GM12878 (cell line): ENCODE data around the gene CALY. TPM values are rescaled to one million over a fixed set of nuclear protein-coding genes. Genes with fewer than 3 reads are reported as not detected.

Experiments used
- ATAC-seq: fragments of 200-7000 bp; cut with Tn5 transposase; 3 replicates; pipeline ENCODE4 v1.9.1; 2020; ENCODE audit warnings: mild to moderate bottlenecking, moderate library complexity
- BruUV-seq: library from RNA; stranded (reverse); fragments of 400-500 nt; replicated peaks from 2 replicates; lab custom pipeline; 2021; lab: Mats Ljungman, UMichigan
- CTCF ChIA-PET: fragments of 300-600 bp; sonication (Branson Sonifier 250); formaldehyde crosslinking; extraction: SDS; loops from one replicate; lab custom pipeline; 2021; ENCODE audit warnings: inconsistent platforms; lab: Yijun Ruan, JAX
- POLR2A ChIA-PET: fragments of 350-600 bp; formaldehyde crosslinking; extraction: SDS; loops from one replicate; lab custom pipeline; 2021; ENCODE audit warnings: inconsistent platforms; lab: Charles Lee
- RAD21 ChIA-PET: fragments of 300-600 bp; sonication (Branson Sonifier 250); formaldehyde crosslinking; loops from one replicate; lab custom pipeline; 2023; ENCODE audit warnings: antibody characterized with exemption; ENCODE audit not compliant: unreplicated experiment; lab: Charles Lee
- SMC1A ChIA-PET: fragments of 300-600 bp; sonication (Branson Sonifier 250); formaldehyde crosslinking; loops from one replicate; lab custom pipeline; 2023; ENCODE audit not compliant: unreplicated experiment, uncharacterized antibody; lab: Charles Lee
- DNase-seq: peaks from one replicate; pipeline ENCODE4 v3.0.0-alpha.2; 2011; ENCODE audit warnings: low read depth, low spot score
- FAIRE-seq: peaks from 3 replicates; lab custom pipeline; 2011; peaks lifted over from hg19 to GRCh38; lab: Jason Lieb, UNC
- H2AFZ ChIP-seq: 2 replicates; pipeline ENCODE4 v1.6.0; 2011; ENCODE audit warnings: low read depth, low read length, control low read depth; ENCODE audit not compliant: control insufficient read depth
- H3K27ac ChIP-seq: 2 replicates; pipeline ENCODE4 v1.5.1; 2011; ENCODE audit warnings: control low read depth; ENCODE audit not compliant: control insufficient read depth, insufficient read depth
- H3K27me3 ChIP-seq, 2 experiments: replicated peaks in 1 of 2; 2 replicates each; pipeline versions ENCODE4 v1.6.0 to v1.6.1; 2011; ENCODE audit warnings: low read length in 1 of 2; ENCODE audit not compliant: control insufficient read depth in 2 of 2, insufficient read depth in 2 of 2
- H3K36me3 ChIP-seq, 2 experiments: 2 replicates each; pipeline ENCODE4 v1.5.1; 2011; ENCODE audit warnings: low read length in 1 of 2; ENCODE audit not compliant: control insufficient read depth in 2 of 2, insufficient read depth in 2 of 2
- H3K4me1 ChIP-seq: 2 replicates; pipeline ENCODE4 v1.6.1; 2011; ENCODE audit warnings: mild to moderate bottlenecking, low read length, moderate library complexity, mixed read lengths; ENCODE audit not compliant: control insufficient read depth, insufficient read depth
- H3K4me2 ChIP-seq: 2 replicates; pipeline ENCODE4 v1.6.0; 2011; ENCODE audit warnings: control low read depth; ENCODE audit not compliant: control insufficient read depth, insufficient read depth
- H3K4me3 ChIP-seq: fragments of 200-600 bp; sonication (generic); 2 replicates; pipeline ENCODE4 v1.5.1; 2016
- H3K79me2 ChIP-seq: 2 replicates; pipeline ENCODE4 v1.6.0; 2011; ENCODE audit warnings: low read length; ENCODE audit not compliant: control insufficient read depth, insufficient read depth
- H3K9ac ChIP-seq: 2 replicates; pipeline ENCODE4 v1.8.0; 2011; ENCODE audit warnings: low read length, control low read depth, mixed read lengths; ENCODE audit not compliant: control insufficient read depth, insufficient read depth
- H3K9me3 ChIP-seq: replicated peaks from 3 replicates; pipeline ENCODE4 v1.5.1; 2011; ENCODE audit warnings: mild to moderate bottlenecking, low read length; ENCODE audit not compliant: control insufficient read depth, insufficient read depth
- H4K20me1 ChIP-seq: 2 replicates; pipeline ENCODE4 v1.6.0; 2011; ENCODE audit not compliant: control insufficient read depth, insufficient read depth
- BRCA1 ChIP-seq: IDR thresholded peaks from 2 replicates; pipeline ENCODE4 v1.6.1; 2011; ENCODE audit warnings: low read depth, low read length, improper control_type of control experiment
- CREB1 ChIP-seq: IDR thresholded peaks from 2 replicates; pipeline ENCODE4 v1.6.1; 2012; ENCODE audit warnings: low read depth, mild to moderate bottlenecking, inconsistent platforms
- EP300 ChIP-seq, 2 experiments: fragments of 150-350 bp in 1 of 2; IDR thresholded peaks; 2 replicates each; pipeline ENCODE4 v1.6.1; 2011 to 2012; ENCODE audit warnings: low read depth in 2 of 2, low read length in 2 of 2, borderline replicate concordance in 1 of 2, improper control_type of control experiment in 1 of 2, inconsistent platforms in 1 of 2; ENCODE audit not compliant: control insufficient read depth in 1 of 2
- FOXK2 ChIP-seq: fragments of 450-650 bp; IDR thresholded peaks from 2 replicates; pipeline ENCODE4 v1.6.1; 2017; ENCODE audit warnings: mild to moderate bottlenecking, moderate library complexity
- KDM1A ChIP-seq: fragments of 200-600 bp; sonication (generic); IDR thresholded peaks from 2 replicates; pipeline ENCODE4 v1.6.1; 2016; ENCODE audit warnings: borderline replicate concordance
- MLLT1 ChIP-seq: fragments of 450-650 bp; IDR thresholded peaks from 2 replicates; pipeline ENCODE4 v1.6.1; 2016; ENCODE audit warnings: mild to moderate bottlenecking
- NR2C1 ChIP-seq: fragments of 450-650 bp; IDR thresholded peaks from 2 replicates; pipeline ENCODE4 v1.6.1; 2017; ENCODE audit warnings: antibody characterized with exemption, mild to moderate bottlenecking, moderate library complexity
- PBX3 ChIP-seq: IDR thresholded peaks from 2 replicates; pipeline ENCODE4 v1.6.1; 2011; ENCODE audit warnings: mild to moderate bottlenecking, low read depth, low read length, moderate library complexity; ENCODE audit not compliant: insufficient replicate concordance
- POLR2AphosphoS2 ChIP-seq: IDR thresholded peaks from 2 replicates; pipeline ENCODE4 v1.6.1; 2011; ENCODE audit warnings: low read depth, mild to moderate bottlenecking, low read length, improper control_type of control experiment, moderate library complexity
- PRDM15 ChIP-seq: fragments of 450-650 bp; formaldehyde crosslinking; IDR thresholded peaks from 2 replicates; pipeline ENCODE4 v1.4.0; 2020; ENCODE audit warnings: mild to moderate bottlenecking, moderate library complexity
- RB1 ChIP-seq: fragments of 450-650 bp; formaldehyde crosslinking; IDR thresholded peaks from 2 replicates; pipeline ENCODE4 v1.6.1; 2017; ENCODE audit warnings: mild to moderate bottlenecking, borderline replicate concordance
- SMARCA5 ChIP-seq: fragments of 450-650 bp; IDR thresholded peaks from 2 replicates; pipeline ENCODE4 v1.6.1; 2017; ENCODE audit warnings: mild to moderate bottlenecking
- SPI1 ChIP-seq: IDR thresholded peaks from 2 replicates; pipeline ENCODE4 v1.6.1; 2011; ENCODE audit warnings: low read depth, mild to moderate bottlenecking, low read length, moderate library complexity, borderline replicate concordance; ENCODE audit not compliant: insufficient read depth
- SUZ12 ChIP-seq: fragments of 200-600 bp; sonication (generic); IDR thresholded peaks from one replicate; pipeline ENCODE4 v1.6.1; 2018; ENCODE audit warnings: antibody characterized with exemption, mild to moderate bottlenecking; ENCODE audit not compliant: unreplicated experiment
- YY1 ChIP-seq: IDR thresholded peaks from 2 replicates; pipeline ENCODE4 v1.6.1; 2011; ENCODE audit warnings: low read depth, mild to moderate bottlenecking, low read length
- ZNF274 ChIP-seq: IDR thresholded peaks from one replicate; pipeline ENCODE4 v1.8.0; 2011; ENCODE audit not compliant: insufficient read length, insufficient read depth
- WGBS: methylation state at CpG from one replicate; pipeline ENCODE4 v1.1.6; 2016; ENCODE audit warnings: low lambda C conversion rate; ENCODE audit not compliant: insufficient replicate concordance, insufficient coverage; ENCODE audit errors: missing lambda C conversion rate; 5-methylcytosine and 5-hydroxymethylcytosine counted together
- in situ Hi-C: fragments of 300-500 bp; cut with MboI; formaldehyde crosslinking; loops from 9 replicates; pipeline ENCODE4 v1.14.3; 2018; ENCODE audit warnings: mixed read lengths
- intact Hi-C: fragments of 100-400 bp; cut with micrococcal nuclease; formaldehyde crosslinking; loops from one replicate; pipeline ENCODE4 v1.14.2; 2022; ENCODE audit not compliant: unreplicated experiment
- polyA plus RNA-seq, 11 experiments: library from polyadenylated mRNA; depleted of rRNA in 4 of 11; unstranded in 6 of 11; stranded (reverse) in 5 of 11; fragments of >200 nt; fragmentation: Nextera tagmentation in 4 of 11; fragmentation: Illumina TruSeq in 1 of 11; extraction: Ambion mirVana in 4 of 11; extraction: Trizol in 1 of 11; gene quantifications; 1 replicate in 1 of 11; 2 replicates in 10 of 11; pipeline versions ENCODE4 v1.2.1 to v1.2.3, GENCODE V29; 2011 to 2016; ENCODE audit warnings: inconsistent platforms in 2 of 11, missing spikeins in 2 of 11, low read depth in 1 of 11
- total RNA-seq, 4 experiments: library from RNA; depleted of rRNA in 3 of 4; stranded (reverse); fragments of >200 nt in 3 of 4; fragmentation: Illumina TruSeq in 1 of 4; extraction: Trizol in 1 of 4; gene quantifications; 2 replicates each; pipeline versions ENCODE4 v1.2.1 to v1.2.3, GENCODE V29; 2013 to 2021

Gene CALY
- total and polyA plus RNA-seq, 10 of the 15 experiments (the other 5 are each of a cell fraction or from before 2014, with no cell fraction given) = 0.07 TPM; not detected in 9

GRCh38 chr10:133328358-133329343 is 8.0 kb downstream of the CALY start:
- Histone ChIP-seq H4K20me1 (no peaks in the 10 kb centered on the region), H3K4me3 (no peak overlapping the region), H3K4me1 (no peaks in the 10 kb centered on the region), H3K27ac (no peak overlapping the region), H3K9me3 (no peaks in the 10 kb centered on the region), H3K36me3 (no peaks in the 10 kb centered on the region), H3K4me2 (no peak overlapping the region), H2AFZ (no peak overlapping the region), H3K9ac (no peak overlapping the region), H3K79me2 (no peaks in the 10 kb centered on the region), H3K27me3 (peaks cover 4 to 9% of the 10 kb centered on the region in 2 experiments)
- ATAC-seq (no peak), DNase-seq (no peak), FAIRE-seq (no peak)
- no TSS peak for BruUV-seq
- POLR2A ChIA-PET = interaction anchor here (1.0 kb wide), 1 partner anchor 61 kb away, joined by 3 read pairs; no protein-coding TSS in a partner anchor
- SMC1A ChIA-PET = interaction anchor here (0.9 to 1.7 kb wide), 10 partner anchors 8 to 172 kb away, joined by 3 to 6 read pairs (median 4); no protein-coding TSS in a partner anchor
- intact Hi-C loops = loop anchor here (1.0 to 5.0 kb wide), 3 partner anchors 64 to 280 kb away; partner anchors contain the start of gene MTG1
- CTCF ChIA-PET = interaction anchor here (0.6 to 3.8 kb wide), 33 partner anchors 8 to 288 kb away, joined by 3 to 36 read pairs (median 5); partner anchors contain the start of genes ECHS1, FUOM and PRAP1
- 34% methylated on average over 15 of the region's 15 CpGs for WGBS
- RAD21 ChIA-PET = interaction anchor here (0.7 to 1.7 kb wide), 12 partner anchors 8 to 174 kb away, joined by 3 to 12 read pairs (median 4); partner anchors contain the start of genes ECHS1 and MTG1
- in situ Hi-C loops = loop anchor here (5.0 kb wide), 1 partner anchor 169 kb away; no protein-coding TSS in a partner anchor
- TF ChIP-seq ZNF274 = no peak
- no peak for TF ChIP-seq RB1
- TF ChIP-seq FOXK2 = no peak
- TF ChIP-seq CREB1 = no peak
- no peak for TF ChIP-seq YY1
- TF ChIP-seq PRDM15 (CRISPR knock-in tag) = no peak
- TF ChIP-seq POLR2AphosphoS2 = no peak
- TF ChIP-seq BRCA1 = no peak
- TF ChIP-seq SUZ12 = no peak
- TF ChIP-seq SMARCA5 = no peak
- no peak for TF ChIP-seq NR2C1
- TF ChIP-seq EP300 (IDR thresholded peaks at IDR 0.05; ENCODE audit: borderline replicate concordance in 1 of 2, control insufficient read depth in 1 of 2, low read depth in 2 of 2, low read length in 2 of 2) = no peak
- TF ChIP-seq KDM1A = no peak
- no peak for TF ChIP-seq MLLT1
- no peak for TF ChIP-seq SPI1
- no peak for TF ChIP-seq PBX3
